Activated CD4-positive, alpha-beta T cell treated with anti-CD3 and anti-CD28 coated beads, Interleukin-2, amount 10 ng/mL, durations not matched to agents 24 days and 14 days (primary cell): ENCODE results near the gene EDAR. TPM values are rescaled to one million over a fixed set of nuclear protein-coding genes. Genes with fewer than 3 reads are reported as not detected.

Experiments
- DNase-seq: peaks from one replicate; pipeline ENCODE4 v3.0.0; 2022
- H3K27ac Mint-ChIP-seq: one replicate; pipeline ENCODE4 v1.8.0; 2022; ENCODE audit warnings: mild to moderate bottlenecking, mixed read lengths
- H3K27me3 Mint-ChIP-seq: one replicate; pipeline ENCODE4 v1.8.0; 2022; ENCODE audit warnings: mixed read lengths
- H3K36me3 Mint-ChIP-seq: one replicate; pipeline ENCODE4 v1.8.0; 2022; ENCODE audit warnings: low read depth, mild to moderate bottlenecking, mixed read lengths
- H3K4me1 Mint-ChIP-seq: one replicate; pipeline ENCODE4 v1.8.0; 2021; ENCODE audit warnings: mixed read lengths
- H3K4me3 Mint-ChIP-seq: one replicate; pipeline ENCODE4 v1.8.0; 2022; ENCODE audit warnings: mild to moderate bottlenecking, moderate library complexity, mixed read lengths
- H3K9me3 Mint-ChIP-seq: one replicate; pipeline ENCODE4 v1.8.0; 2021; ENCODE audit warnings: mixed read lengths
- intact Hi-C: fragments of 100-400 bp; cut with micrococcal nuclease; formaldehyde crosslinking; loops from one replicate; pipeline ENCODE4 v1.15.1; 2023
- total RNA-seq: library from RNA; stranded (reverse); gene quantifications from 2 replicates; pipeline ENCODE4 v1.2.3, GENCODE V29; 2022

Gene EDAR
- total RNA-seq, 1 donor from 2014 or later = 0.56 TPM

DNA sequence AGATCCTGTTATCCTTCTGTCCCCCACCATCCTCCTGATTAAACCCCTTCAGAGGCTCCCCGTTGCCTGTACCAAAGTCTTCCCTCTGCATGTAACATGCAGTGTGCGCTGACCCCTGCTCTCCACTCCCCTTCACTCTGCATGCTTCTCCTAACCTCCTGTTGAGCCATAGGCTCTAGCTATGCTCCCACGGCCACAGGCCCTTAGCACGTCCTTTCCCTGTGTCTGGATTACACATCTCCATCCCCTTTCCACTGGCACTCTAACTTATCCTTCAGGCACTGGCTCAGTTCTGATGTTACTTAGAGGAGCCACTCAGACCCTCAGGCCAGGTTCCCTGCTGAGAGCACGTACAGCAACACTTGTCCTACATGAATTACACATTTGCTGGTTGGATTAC is 29.4 kb upstream of the EDAR start:
- intact Hi-C loops = no loop called here
- no peak overlapping the region for H3K27ac Mint-ChIP-seq
- H3K36me3 Mint-ChIP-seq = no peaks in the 10 kb centered on the region
- DNase-seq = no peak
- H3K27me3 Mint-ChIP-seq = peaks cover 7% of the 10 kb centered on the region
- H3K9me3 Mint-ChIP-seq = no peaks in the 10 kb centered on the region
- no peak overlapping the region for H3K4me3 Mint-ChIP-seq
- peaks cover 7% of the 10 kb centered on the region for H3K4me1 Mint-ChIP-seq

DNA sequence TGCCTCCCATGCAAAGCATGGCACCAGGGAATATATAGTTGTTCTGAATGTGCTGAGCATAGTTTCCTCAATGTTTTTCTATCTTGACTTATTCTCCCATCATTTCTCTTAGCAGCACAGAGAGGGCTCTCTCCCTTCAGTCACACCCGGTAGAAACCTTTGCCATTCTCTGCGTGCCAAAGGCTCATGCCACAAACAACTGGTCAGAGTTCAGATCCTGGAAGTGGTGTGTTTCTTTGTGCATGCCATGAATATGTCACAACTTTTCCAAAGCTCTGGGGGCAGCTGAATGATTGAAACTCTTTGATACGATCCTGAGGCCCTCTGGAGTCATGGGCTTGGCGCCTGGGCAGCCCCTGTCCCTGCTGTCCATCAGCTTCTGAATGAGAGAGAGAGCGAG is 28.0 kb upstream of the EDAR start:
- H3K27ac Mint-ChIP-seq = no peak overlapping the region
- peaks cover 7% of the 10 kb centered on the region for H3K27me3 Mint-ChIP-seq
- H3K9me3 Mint-ChIP-seq = no peaks in the 10 kb centered on the region
- H3K36me3 Mint-ChIP-seq = no peaks in the 10 kb centered on the region
- intact Hi-C loops = no loop called here
- peaks cover 7% of the 10 kb centered on the region for H3K4me1 Mint-ChIP-seq
- no peak for DNase-seq
- H3K4me3 Mint-ChIP-seq = no peak overlapping the region

- peaks cover 7% of the 10 kb centered on the region for H3K4me1 Mint-ChIP-seq
These were observed 27.4 kb upstream of the EDAR start for GRCh38 chr2:109016376-109016775.

GRCh38 chr2:109014476-109014875 is 25.5 kb upstream of the EDAR start:
- Mint-ChIP-seq H3K4me3 (no peak overlapping the region), H3K4me1 (peaks cover 4% of the 10 kb centered on the region), H3K36me3 (no peaks in the 10 kb centered on the region), H3K27me3 (peaks cover 10% of the 10 kb centered on the region), H3K27ac (no peak overlapping the region), H3K9me3 (no peaks in the 10 kb centered on the region)
- intact Hi-C loops = no loop called here
- no peak for DNase-seq

More at GRCh38 chr2:109016376-109016775, 27.4 kb upstream of the EDAR start:
- Mint-ChIP-seq H3K36me3 (no peaks in the 10 kb centered on the region), H3K27ac (no peak overlapping the region), H3K9me3 (no peaks in the 10 kb centered on the region), H3K4me3 (no peak overlapping the region), H3K27me3 (peaks cover 10% of the 10 kb centered on the region)
- intact Hi-C loops = no loop called here
- DNase-seq = no peak

- peaks cover 8% of the 10 kb centered on the region for H3K27me3 Mint-ChIP-seq
- H3K27ac Mint-ChIP-seq = no peak overlapping the region
- no peak overlapping the region for H3K4me3 Mint-ChIP-seq
- DNase-seq = no peak
- intact Hi-C loops = no loop called here
- peaks cover 4% of the 10 kb centered on the region for H3K4me1 Mint-ChIP-seq
- H3K36me3 Mint-ChIP-seq = no peaks in the 10 kb centered on the region
- no peaks in the 10 kb centered on the region for H3K9me3 Mint-ChIP-seq
These were observed 24.0 kb upstream of the EDAR start for GRCh38 chr2:109013051-109013450.

GRCh38 chr2:109009920-109010610 is 21.0 kb upstream of the EDAR start:
- no peak overlapping the region for H3K4me3 Mint-ChIP-seq
- intact Hi-C loops = no loop called here
- no peak overlapping the region for H3K27ac Mint-ChIP-seq
- no peaks in the 10 kb centered on the region for H3K9me3 Mint-ChIP-seq
- no peaks in the 10 kb centered on the region for H3K36me3 Mint-ChIP-seq
- peaks cover 4% of the 10 kb centered on the region for H3K4me1 Mint-ChIP-seq
- no peak for DNase-seq
- H3K27me3 Mint-ChIP-seq = peaks cover 4% of the 10 kb centered on the region

DNA sequence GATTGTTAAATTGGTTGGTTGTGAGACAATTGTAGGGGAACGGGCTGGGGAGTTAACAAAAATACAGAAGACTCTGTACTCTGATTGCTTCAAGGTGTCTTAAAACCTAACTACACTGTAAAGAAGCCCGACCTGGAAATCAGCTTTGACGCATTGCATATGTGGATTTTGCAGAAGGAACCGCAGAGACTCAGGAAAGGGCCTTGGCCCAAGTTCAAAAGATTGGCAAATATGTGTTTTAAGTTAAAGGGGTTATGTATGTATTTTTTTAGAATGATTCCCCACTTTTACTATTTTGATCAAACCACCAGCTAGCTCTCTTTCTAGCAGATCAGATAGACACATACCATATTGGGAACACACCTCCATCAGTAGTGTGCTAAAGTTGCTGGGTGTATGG is 18.0 kb upstream of the EDAR start:
- no peaks in the 10 kb centered on the region for H3K9me3 Mint-ChIP-seq
- no peak for DNase-seq
- peaks cover 6% of the 10 kb centered on the region for H3K4me1 Mint-ChIP-seq
- H3K36me3 Mint-ChIP-seq = no peaks in the 10 kb centered on the region
- H3K27me3 Mint-ChIP-seq = peaks cover 4% of the 10 kb centered on the region
- intact Hi-C loops = no loop called here
- no peak overlapping the region for H3K27ac Mint-ChIP-seq
- no peak overlapping the region for H3K4me3 Mint-ChIP-seq

- H3K27ac Mint-ChIP-seq = no peak overlapping the region
- no peaks in the 10 kb centered on the region for H3K36me3 Mint-ChIP-seq
- no peak overlapping the region for H3K4me3 Mint-ChIP-seq
- H3K9me3 Mint-ChIP-seq = no peaks in the 10 kb centered on the region
- no peak for DNase-seq
- no peaks in the 10 kb centered on the region for H3K27me3 Mint-ChIP-seq
- H3K4me1 Mint-ChIP-seq = peaks cover 8% of the 10 kb centered on the region
- intact Hi-C loops = no loop called here
These were observed 16.7 kb upstream of the EDAR start for GRCh38 chr2:109005686-109006204.

- Mint-ChIP-seq H3K4me1 (peaks cover 4% of the 10 kb centered on the region), H3K27me3 (no peaks in the 10 kb centered on the region), H3K36me3 (no peaks in the 10 kb centered on the region), H3K4me3 (no peak overlapping the region), H3K27ac (no peak overlapping the region), H3K9me3 (no peaks in the 10 kb centered on the region)
- no peak for DNase-seq
- intact Hi-C loops = no loop called here
These were observed 12.2 kb upstream of the EDAR start for GRCh38 chr2:109001201-109001600.

DNA sequence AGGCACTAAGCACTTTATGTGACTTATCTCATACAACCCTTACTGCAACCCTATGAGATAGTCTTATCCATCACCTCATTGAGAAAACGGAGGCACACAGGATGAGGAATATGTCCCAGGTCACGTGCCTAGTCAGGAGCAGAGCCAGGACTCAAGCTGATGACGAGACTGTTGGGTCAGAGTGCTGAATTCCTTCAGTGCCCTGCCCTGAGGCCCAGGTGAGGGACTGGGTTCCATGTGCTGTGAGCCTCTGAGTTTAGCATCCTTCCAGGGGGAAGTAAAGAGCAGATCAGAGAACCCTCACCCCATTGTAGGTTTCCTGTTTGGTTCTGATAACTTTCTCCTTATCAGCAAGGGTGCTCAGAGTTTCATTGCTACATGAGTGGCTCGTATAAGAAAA is 11.7 kb upstream of the EDAR start:
- H3K9me3 Mint-ChIP-seq = no peaks in the 10 kb centered on the region
- DNase-seq = no peak
- no peaks in the 10 kb centered on the region for H3K36me3 Mint-ChIP-seq
- H3K27ac Mint-ChIP-seq = no peak overlapping the region
- no peak overlapping the region for H3K4me3 Mint-ChIP-seq
- peaks cover 4% of the 10 kb centered on the region for H3K4me1 Mint-ChIP-seq
- intact Hi-C loops = no loop called here
- no peaks in the 10 kb centered on the region for H3K27me3 Mint-ChIP-seq

GRCh38 chr2:108998911-108999310 is 9.9 kb upstream of the EDAR start:
- H3K4me3 Mint-ChIP-seq = no peak overlapping the region
- H3K27ac Mint-ChIP-seq = no peak overlapping the region
- DNase-seq = no peak
- peaks cover 4% of the 10 kb centered on the region for H3K4me1 Mint-ChIP-seq
- no peaks in the 10 kb centered on the region for H3K36me3 Mint-ChIP-seq
- intact Hi-C loops = no loop called here
- H3K9me3 Mint-ChIP-seq = no peaks in the 10 kb centered on the region
- no peaks in the 10 kb centered on the region for H3K27me3 Mint-ChIP-seq

- Mint-ChIP-seq H3K27ac (no peak overlapping the region), H3K27me3 (peaks cover 8% of the 10 kb centered on the region), H3K4me1 (peaks cover under 1% of the 10 kb centered on the region), H3K9me3 (no peaks in the 10 kb centered on the region), H3K4me3 (no peak overlapping the region), H3K36me3 (no peaks in the 10 kb centered on the region)
- intact Hi-C loops = no loop called here
- DNase-seq = no peak
These were observed 5.2 kb upstream of the EDAR start for GRCh38 chr2:108994178-108994577.

GRCh38 chr2:108993095-108993937 is 4.3 kb upstream of the EDAR start:
- H3K27ac Mint-ChIP-seq = no peak overlapping the region
- H3K9me3 Mint-ChIP-seq = no peaks in the 10 kb centered on the region
- no peak for DNase-seq
- peaks cover 17% of the 10 kb centered on the region for H3K27me3 Mint-ChIP-seq
- H3K4me3 Mint-ChIP-seq = no peak overlapping the region
- intact Hi-C loops = no loop called here
- H3K4me1 Mint-ChIP-seq = peaks cover 9% of the 10 kb centered on the region
- H3K36me3 Mint-ChIP-seq = no peaks in the 10 kb centered on the region

DNA sequence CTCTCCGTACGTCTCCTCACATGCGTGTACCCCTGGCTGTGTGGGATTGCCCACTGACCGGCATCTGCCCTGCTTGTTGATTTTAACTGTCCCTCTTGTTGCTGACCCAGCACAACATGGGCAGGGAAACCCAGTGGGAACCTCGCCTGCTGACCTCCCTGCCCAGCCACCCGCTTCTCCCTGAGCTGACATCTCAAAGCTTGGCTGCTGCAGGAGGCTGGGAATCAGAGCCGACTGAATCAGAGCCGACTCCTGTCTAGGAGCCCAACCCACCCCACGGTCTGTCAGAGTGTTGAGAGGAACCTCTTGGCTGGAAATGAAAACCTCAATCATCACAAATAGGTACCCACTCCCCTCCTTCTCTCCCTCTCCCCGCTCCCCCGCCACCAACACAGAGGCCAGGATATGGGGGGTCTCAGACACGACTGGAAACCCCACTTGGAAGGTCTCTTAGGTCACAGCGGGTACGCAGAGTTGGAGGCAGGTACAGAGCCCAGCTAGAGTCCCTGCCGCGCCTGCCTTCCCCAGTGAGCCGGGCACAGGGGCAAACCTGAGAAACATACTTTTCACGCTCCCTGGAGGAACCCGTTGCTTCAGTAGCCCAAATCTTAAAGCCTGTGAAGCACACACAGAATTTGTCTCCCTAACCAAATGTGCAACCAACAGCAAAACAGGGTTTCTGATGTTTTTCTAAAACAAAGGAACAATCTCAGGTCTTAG is 784 bp downstream of the EDAR start:
- peak overlapping the region; percentile 31 for H3K27ac Mint-ChIP-seq
- intact Hi-C loops = loop anchor here (1.0 to 5.0 kb wide), 2 partner anchors 60 to 201 kb away; partner anchors contain the start of gene CCDC138
- no peaks in the 10 kb centered on the region for H3K36me3 Mint-ChIP-seq
- peaks cover 23% of the 10 kb centered on the region for H3K4me1 Mint-ChIP-seq
- H3K4me3 Mint-ChIP-seq = peak overlapping the region; percentile 74
- H3K27me3 Mint-ChIP-seq = peaks cover 24% of the 10 kb centered on the region
- no peak for DNase-seq
- no peaks in the 10 kb centered on the region for H3K9me3 Mint-ChIP-seq
